Endodermal cell (in vitro differentiated cells): ENCODE data around the gene WFDC8. TPM values are rescaled to one million over a fixed set of nuclear protein-coding genes. Genes with fewer than 3 reads are reported as not detected.

Experiments used
- DNase-seq: peaks from one replicate; pipeline ENCODE4 v3.0.0-alpha.2; 2017
- H3K27ac ChIP-seq: 2 replicates; pipeline ENCODE4 v1.5.1; 2013; ENCODE audit warnings: mild to moderate bottlenecking, low read depth, low read length, moderate library complexity
- H3K27me3 ChIP-seq: 2 replicates; pipeline ENCODE4 v1.6.1; 2013; ENCODE audit warnings: mild to moderate bottlenecking, low read length, moderate library complexity; ENCODE audit not compliant: insufficient read depth, control insufficient read depth, poor library complexity, severe bottlenecking
- H3K36me3 ChIP-seq: 2 replicates; pipeline ENCODE4 v1.7.0; 2013; ENCODE audit warnings: mild to moderate bottlenecking, low read length, moderate library complexity; ENCODE audit not compliant: control insufficient read depth, insufficient read depth
- H3K4me1 ChIP-seq: one replicate; pipeline ENCODE4 v1.7.0; 2013; ENCODE audit warnings: low read length; ENCODE audit not compliant: control insufficient read depth, insufficient read depth
- H3K4me3 ChIP-seq: 2 replicates; pipeline ENCODE4 v1.5.1; 2013; ENCODE audit warnings: mild to moderate bottlenecking, low read length, moderate library complexity
- H3K9ac ChIP-seq: 2 replicates; pipeline ENCODE4 v1.6.1; 2013; ENCODE audit warnings: mild to moderate bottlenecking, low read length, moderate library complexity; ENCODE audit not compliant: poor library complexity, severe bottlenecking; ENCODE audit errors: extremely low read depth
- H3K9me3 ChIP-seq: 2 replicates; pipeline ENCODE4 v1.6.1; 2013; ENCODE audit warnings: mild to moderate bottlenecking, low read length, moderate library complexity; ENCODE audit not compliant: control insufficient read depth
- H3K27ac Mint-ChIP-seq: 2 replicates; pipeline ENCODE4 v1.8.0; 2020; ENCODE audit warnings: mixed read lengths
- H3K27me3 Mint-ChIP-seq: 2 replicates; pipeline ENCODE4 v1.8.0; 2021; ENCODE audit warnings: mild to moderate bottlenecking, mixed read lengths; ENCODE audit not compliant: insufficient read depth
- H3K36me3 Mint-ChIP-seq: 2 replicates; pipeline ENCODE4 v1.8.0; 2020; ENCODE audit warnings: low read depth, mixed read lengths
- H3K4me1 Mint-ChIP-seq: 2 replicates; pipeline ENCODE4 v1.8.0; 2020; ENCODE audit warnings: mixed read lengths
- H3K4me3 Mint-ChIP-seq: 2 replicates; pipeline ENCODE4 v1.8.0; 2020; ENCODE audit warnings: mild to moderate bottlenecking, moderate library complexity, mixed read lengths
- H3K9me3 Mint-ChIP-seq: 2 replicates; pipeline ENCODE4 v1.8.0; 2020; ENCODE audit warnings: mild to moderate bottlenecking, mixed read lengths
- CTCF ChIP-seq: fragments of 200-600 bp; sonication (generic); conservative IDR thresholded peaks from 2 replicates; pipeline ENCODE4 v1.5.0; 2021; ENCODE audit warnings: antibody characterized with exemption, mild to moderate bottlenecking
- whole genome bisulfite sequencing, 2 experiments: methylation state at CpG; one replicate each; pipeline versions ENCODE4 v1.1.5 to v1.1.7; 2013; ENCODE audit warnings: missing lambda C conversion rate in 2 of 2, mixed read lengths in 1 of 2; ENCODE audit not compliant: insufficient coverage in 1 of 2, insufficient read length in 1 of 2; 5-methylcytosine and 5-hydroxymethylcytosine counted together
- total RNA-seq, 2 donors: library from RNA; stranded (reverse); fragmentation: NEBNext Ultra II Directional in 1 of 2; extraction: Animal tissue kit (Norgen Biotek cat#: 25700) in 1 of 2; gene quantifications; 2 replicates in 1 of 2; 3 replicates in 1 of 2; pipeline ENCODE4 v1.2.1, GENCODE V29; 2021

Gene WFDC8
- total RNA-seq, 2 donors from 2014 or later = not detected

GRCh38 chr20:45607810-45608209 is 28.7 kb upstream of the WFDC8 start:
- DNase-seq = no peak
- Mint-ChIP-seq H3K27me3 (no peaks in the 10 kb centered on the region), H3K27ac (no peak overlapping the region), H3K4me1 (no peaks in the 10 kb centered on the region), H3K4me3 (no peak overlapping the region), H3K9me3 (peaks cover 39% of the 10 kb centered on the region), H3K36me3 (peaks cover 5% of the 10 kb centered on the region)
- 86 to 88% methylated on average over 1 of the region's 1 CpG for WGBS, 2 experiments
- H3K4me1 ChIP-seq = no peaks in the 10 kb centered on the region
- H3K4me3 ChIP-seq = no peak overlapping the region
- no peaks in the 10 kb centered on the region for H3K36me3 ChIP-seq
- no peaks in the 10 kb centered on the region for H3K27me3 ChIP-seq
- H3K9ac ChIP-seq = no peak overlapping the region
- no peak for TF ChIP-seq CTCF
- H3K27ac ChIP-seq = no peak overlapping the region
- peaks cover 28% of the 10 kb centered on the region for H3K9me3 ChIP-seq

- H3K9me3 ChIP-seq = peaks cover 14% of the 10 kb centered on the region
These were observed 16.2 kb upstream of the WFDC8 start for GRCh38 chr20:45595235-45595634.

GRCh38 chr20:45593498-45593897 is 14.4 kb upstream of the WFDC8 start:
- peaks cover 1% of the 10 kb centered on the region for H3K36me3 Mint-ChIP-seq
- H3K4me1 Mint-ChIP-seq = peaks cover 3% of the 10 kb centered on the region
- no peak overlapping the region for H3K27ac Mint-ChIP-seq

More at GRCh38 chr20:45595235-45595634, 16.2 kb upstream of the WFDC8 start:
- Mint-ChIP-seq H3K36me3 (peaks cover 1% of the 10 kb centered on the region), H3K27ac (no peak overlapping the region), H3K4me1 (no peaks in the 10 kb centered on the region), H3K27me3 (peaks cover 4% of the 10 kb centered on the region), H3K4me3 (no peak overlapping the region), H3K9me3 (peaks cover 10% of the 10 kb centered on the region)
- Histone ChIP-seq H3K27ac (no peak overlapping the region), H3K4me1 (no peaks in the 10 kb centered on the region), H3K27me3 (no peaks in the 10 kb centered on the region), H3K9ac (no peak overlapping the region), H3K4me3 (no peak overlapping the region), H3K36me3 (no peaks in the 10 kb centered on the region)
- TF ChIP-seq CTCF = no peak
- no peak for DNase-seq
- 26 to 29% methylated on average over 1 of the region's 1 CpG for WGBS, 2 experiments

More at GRCh38 chr20:45593498-45593897, 14.4 kb upstream of the WFDC8 start:
- Mint-ChIP-seq H3K27me3 (peaks cover 3% of the 10 kb centered on the region), H3K9me3 (peaks cover 20% of the 10 kb centered on the region), H3K4me3 (no peak overlapping the region)
- DNase-seq = no peak
- H3K9me3 ChIP-seq = peaks cover 26% of the 10 kb centered on the region
- TF ChIP-seq CTCF = no peak
- H3K4me1 ChIP-seq = no peaks in the 10 kb centered on the region
- H3K4me3 ChIP-seq = no peak overlapping the region
- no peak overlapping the region for H3K27ac ChIP-seq
- no peak overlapping the region for H3K9ac ChIP-seq
- H3K36me3 ChIP-seq = no peaks in the 10 kb centered on the region
- no peaks in the 10 kb centered on the region for H3K27me3 ChIP-seq
- 0% methylated on average over 1 of the region's 1 CpG; no CpG with 5 or more reads in 1 of the 2 experiments for WGBS, 2 experiments
